Tibial artery (tissue), 4 donors: ENCODE results near the gene AREG.

ENCODE experiments used
- DNase-seq, 2 donors: peaks; one replicate each; pipeline ENCODE4 v3.0.0-alpha.2; 2019
- H3K27ac ChIP-seq, 2 donors: fragments of 200-600 bp; sonication (generic) in 1 of 2; 1 replicate in 1 of 2; 2 replicates in 1 of 2; pipeline ENCODE4 v1.5.1; 2018 to 2019; ENCODE audit warnings: mild to moderate bottlenecking in 1 of 2
- H3K27me3 ChIP-seq, 2 donors: fragments of 200-600 bp; sonication (generic) in 1 of 2; one replicate each; pipeline versions ENCODE4 v1.5.1 to v1.6.0; 2016 to 2019
- H3K36me3 ChIP-seq, 3 donors: fragments of 200-600 bp; sonication (generic) in 2 of 3; one replicate each; pipeline ENCODE4 v1.5.1; 2016 to 2019; ENCODE audit warnings: mild to moderate bottlenecking in 2 of 3
- H3K4me1 ChIP-seq, 4 donors: fragments of 200-600 bp; sonication (generic) in 2 of 4; 1 replicate in 3 of 4; 2 replicates in 1 of 4; pipeline ENCODE4 v1.5.1; 2016 to 2019
- H3K4me3 ChIP-seq, 2 donors: fragments of 200-600 bp; sonication (generic) in 1 of 2; 1 replicate in 1 of 2; 2 replicates in 1 of 2; pipeline ENCODE4 v1.5.1; 2018 to 2019; ENCODE audit warnings: mild to moderate bottlenecking in 2 of 2
- H3K9me3 ChIP-seq, 3 donors: fragments of 200-600 bp; sonication (generic) in 1 of 3; one replicate each; pipeline ENCODE4 v1.5.1; 2016 to 2019
- intact Hi-C: fragments of 100-400 bp; cut with DNase I; formaldehyde crosslinking; loops from one replicate; pipeline ENCODE4 v1.15.0; 2023; ENCODE audit warnings: low total_unique reads
- TF ChIP-seq, protein P1 (sequence below), 2 experiments: fragments of 200-600 bp in 1 of 2; fragments of 450-650 bp in 1 of 2; IDR thresholded peaks; one replicate each; pipeline ENCODE4 v1.5.1; 2017 to 2019; ENCODE audit warnings: antibody characterized with exemption in 2 of 2, mild to moderate bottlenecking in 1 of 2, moderate library complexity in 1 of 2

The AREG gene

DNA sequence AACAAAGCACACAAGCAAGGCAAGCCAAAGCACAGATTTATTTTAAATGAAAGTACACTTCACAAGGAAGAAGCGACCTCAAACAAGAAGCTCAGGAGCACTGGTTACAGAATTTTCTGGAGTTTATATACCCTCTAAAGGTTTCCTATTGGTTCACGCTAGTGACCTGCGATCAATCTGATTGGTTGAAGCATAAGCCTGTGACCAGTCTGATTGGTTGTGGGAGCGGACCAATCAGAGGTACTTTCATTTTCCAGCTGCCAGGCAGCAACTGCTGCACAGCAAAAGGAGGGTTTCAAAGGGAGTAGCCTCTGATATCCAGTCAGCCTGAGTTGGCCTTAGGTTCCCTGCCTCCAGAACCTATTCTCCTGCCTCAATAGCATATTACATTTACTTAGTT, 4.6 kb upstream of the AREG start:
- intact Hi-C loops = no loop called here
- TF ChIP-seq, protein P1, sequence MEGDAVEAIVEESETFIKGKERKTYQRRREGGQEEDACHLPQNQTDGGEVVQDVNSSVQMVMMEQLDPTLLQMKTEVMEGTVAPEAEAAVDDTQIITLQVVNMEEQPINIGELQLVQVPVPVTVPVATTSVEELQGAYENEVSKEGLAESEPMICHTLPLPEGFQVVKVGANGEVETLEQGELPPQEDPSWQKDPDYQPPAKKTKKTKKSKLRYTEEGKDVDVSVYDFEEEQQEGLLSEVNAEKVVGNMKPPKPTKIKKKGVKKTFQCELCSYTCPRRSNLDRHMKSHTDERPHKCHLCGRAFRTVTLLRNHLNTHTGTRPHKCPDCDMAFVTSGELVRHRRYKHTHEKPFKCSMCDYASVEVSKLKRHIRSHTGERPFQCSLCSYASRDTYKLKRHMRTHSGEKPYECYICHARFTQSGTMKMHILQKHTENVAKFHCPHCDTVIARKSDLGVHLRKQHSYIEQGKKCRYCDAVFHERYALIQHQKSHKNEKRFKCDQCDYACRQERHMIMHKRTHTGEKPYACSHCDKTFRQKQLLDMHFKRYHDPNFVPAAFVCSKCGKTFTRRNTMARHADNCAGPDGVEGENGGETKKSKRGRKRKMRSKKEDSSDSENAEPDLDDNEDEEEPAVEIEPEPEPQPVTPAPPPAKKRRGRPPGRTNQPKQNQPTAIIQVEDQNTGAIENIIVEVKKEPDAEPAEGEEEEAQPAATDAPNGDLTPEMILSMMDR (IDR thresholded peaks at IDR 0.05) = no peak
- Histone ChIP-seq H3K36me3 (no peaks in the 10 kb centered on the region), H3K27me3 (no peaks in the 10 kb centered on the region), H3K9me3 (no peaks in the 10 kb centered on the region), H3K27ac (no peak overlapping the region), H3K4me1 (peaks cover 0 to under 1% (median 0%) of the 10 kb centered on the region in 4 donors), H3K4me3 (no peak overlapping the region)
- DNase-seq = no peak

- Histone ChIP-seq H3K27ac (no peak overlapping the region), H3K4me1 (peaks cover 0 to 4% (median 0%) of the 10 kb centered on the region in 4 donors), H3K27me3 (no peaks in the 10 kb centered on the region), H3K4me3 (no peak overlapping the region), H3K36me3 (no peaks in the 10 kb centered on the region), H3K9me3 (no peaks in the 10 kb centered on the region)
- intact Hi-C loops = no loop called here
- DNase-seq = no peak
- TF ChIP-seq, protein P1 (IDR thresholded peaks at IDR 0.05) = no peak
Measured at GRCh38 chr4:74441744-74442143, 3.2 kb upstream of the AREG start.

GRCh38 chr4:74446193-74446868, 1.4 kb downstream of the AREG start:
- Histone ChIP-seq H3K27me3 (no peaks in the 10 kb centered on the region), H3K36me3 (no peaks in the 10 kb centered on the region), H3K4me1 (peaks cover 0 to 4% (median 0%) of the 10 kb centered on the region in 4 donors), H3K27ac (no peak overlapping the region), H3K4me3 (no peak overlapping the region), H3K9me3 (no peaks in the 10 kb centered on the region)
- intact Hi-C loops = no loop called here
- TF ChIP-seq, protein P1 (IDR thresholded peaks at IDR 0.05) = no peak
- DNase-seq = no peak

DNA sequence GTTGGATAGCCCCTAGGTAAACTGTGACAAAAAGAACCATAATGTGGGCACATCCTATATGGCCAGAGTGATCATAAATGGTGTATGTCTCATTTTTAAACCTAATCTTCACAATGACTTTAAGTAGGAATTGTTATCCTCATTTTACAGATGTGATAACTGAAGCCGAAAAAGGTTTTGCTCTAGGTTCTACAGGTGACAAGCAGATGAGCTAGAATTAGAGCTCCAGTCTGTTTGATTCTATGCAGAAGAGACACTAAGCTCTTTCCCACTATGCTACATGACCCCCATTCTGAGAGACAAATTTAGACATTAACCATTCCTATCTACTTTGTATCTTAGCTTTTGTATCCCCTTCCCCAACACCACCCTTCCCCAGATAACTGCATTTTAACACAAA, 2.0 kb downstream of the AREG start:
- no peaks in the 10 kb centered on the region for H3K36me3 ChIP-seq
- TF ChIP-seq, protein P1 (IDR thresholded peaks at IDR 0.05) = no peak
- H3K27ac ChIP-seq = no peak overlapping the region
- no peaks in the 10 kb centered on the region for H3K27me3 ChIP-seq
- H3K9me3 ChIP-seq = no peaks in the 10 kb centered on the region
- DNase-seq = no peak
- peaks cover 0 to 4% (median 0%) of the 10 kb centered on the region in 4 donors for H3K4me1 ChIP-seq
- intact Hi-C loops = no loop called here
- no peak overlapping the region for H3K4me3 ChIP-seq

- Histone ChIP-seq H3K27ac (no peak overlapping the region), H3K27me3 (no peaks in the 10 kb centered on the region), H3K4me1 (peaks cover 0 to 4% (median 0%) of the 10 kb centered on the region in 4 donors), H3K36me3 (no peaks in the 10 kb centered on the region), H3K9me3 (no peaks in the 10 kb centered on the region), H3K4me3 (no peak overlapping the region)
- intact Hi-C loops = no loop called here
- no peak for DNase-seq
- TF ChIP-seq, protein P1 (IDR thresholded peaks at IDR 0.05) = no peak
Measured at GRCh38 chr4:74447636-74448233, 2.8 kb downstream of the AREG start.
